ENCODE measurements around the gene TGM4. TPM values are rescaled to one million over a fixed set of nuclear protein-coding genes. Genes with fewer than 3 reads are reported as not detected.

The TGM4 gene
- total RNA-seq, 4 donors from 2014 or later, result not detected

GRCh38 chr3:44918087-44918486 is 43.7 kb downstream of the TGM4 start:
- no peaks in the 10 kb centered on the region for H3K9me3 ChIP-seq
- H3K36me3 ChIP-seq, result no peaks in the 10 kb centered on the region
- no peaks in the 10 kb centered on the region for H3K4me1 ChIP-seq
- H3K27ac ChIP-seq, result no peak overlapping the region
- no peaks in the 10 kb centered on the region for H3K27me3 ChIP-seq
- H3K4me3 ChIP-seq, result no peak overlapping the region
- DNase-seq, result no peak
- intact Hi-C loops (cut with DNase I; ENCODE audit: low total_unique reads), result no loop called here
- no peak for TF ChIP-seq POLR2A (IDR thresholded peaks at IDR 0.05)
- no peak for TF ChIP-seq CTCF (IDR thresholded peaks at IDR 0.05)

- Histone ChIP-seq H3K9me3 (no peaks in the 10 kb centered on the region), H3K4me1 (no peaks in the 10 kb centered on the region), H3K4me3 (no peak overlapping the region), H3K27ac (no peak overlapping the region), H3K27me3 (no peaks in the 10 kb centered on the region), H3K36me3 (no peaks in the 10 kb centered on the region)
- no peak for DNase-seq
- TF ChIP-seq POLR2A (IDR thresholded peaks at IDR 0.05), result no peak
- no peak for TF ChIP-seq CTCF (IDR thresholded peaks at IDR 0.05)
- intact Hi-C loops (cut with DNase I; ENCODE audit: low total_unique reads), result no loop called here
Measured at GRCh38 chr3:44918581-44918980, 44.2 kb downstream of the TGM4 start.

- no peak for TF ChIP-seq CTCF (IDR thresholded peaks at IDR 0.05)
- TF ChIP-seq POLR2A (IDR thresholded peaks at IDR 0.05), result no peak
- Histone ChIP-seq H3K4me1 (no peaks in the 10 kb centered on the region), H3K27ac (no peak overlapping the region), H3K9me3 (no peaks in the 10 kb centered on the region), H3K27me3 (no peaks in the 10 kb centered on the region), H3K36me3 (no peaks in the 10 kb centered on the region), H3K4me3 (no peak overlapping the region)
- DNase-seq, result no peak
- intact Hi-C loops (cut with DNase I; ENCODE audit: low total_unique reads), result no loop called here
Measured at GRCh38 chr3:44920081-44920480, 45.7 kb downstream of the TGM4 start.

GRCh38 chr3:44923632-44924456 is 49.4 kb downstream of the TGM4 start:
- DNase-seq, result no peak
- intact Hi-C loops (cut with DNase I; ENCODE audit: low total_unique reads), result no loop called here
- Histone ChIP-seq H3K4me1 (no peaks in the 10 kb centered on the region), H3K27ac (no peak overlapping the region), H3K27me3 (no peaks in the 10 kb centered on the region), H3K36me3 (no peaks in the 10 kb centered on the region), H3K4me3 (no peak overlapping the region), H3K9me3 (no peaks in the 10 kb centered on the region)
- TF ChIP-seq POLR2A (IDR thresholded peaks at IDR 0.05) (no peak), CTCF (IDR thresholded peaks at IDR 0.05) (no peak)

- intact Hi-C loops (cut with DNase I; ENCODE audit: low total_unique reads), result no loop called here
Measured at GRCh38 chr3:44924457-44925084, 50.2 kb downstream of the TGM4 start.

More at GRCh38 chr3:44924457-44925084, 50.2 kb downstream of the TGM4 start:
- Histone ChIP-seq H3K36me3 (no peaks in the 10 kb centered on the region), H3K4me1 (no peaks in the 10 kb centered on the region), H3K27ac (no peak overlapping the region), H3K4me3 (no peak overlapping the region), H3K9me3 (no peaks in the 10 kb centered on the region), H3K27me3 (no peaks in the 10 kb centered on the region)
- no peak for TF ChIP-seq CTCF (IDR thresholded peaks at IDR 0.05)
- TF ChIP-seq POLR2A (IDR thresholded peaks at IDR 0.05), result no peak
- DNase-seq, result no peak

All from uterus (tissue), 4 donors.